SK-N-MC (cell line): ENCODE results near the gene EEFSEC.

Source experiments
- DNase-seq: peaks from one replicate; pipeline ENCODE4 v3.0.0-alpha.2; 2011; ENCODE audit warnings: low read depth, low spot score
- H3K27ac ChIP-seq: fragments of 200-600 bp; sonication (generic); 2 replicates; pipeline ENCODE4 v1.5.1; 2016; ENCODE audit warnings: mixed run types
- H3K36me3 ChIP-seq: fragments of 200-600 bp; sonication (generic); 2 replicates; pipeline ENCODE4 v1.6.1; 2017; ENCODE audit warnings: antibody characterized with exemption, low read length, mixed read lengths; ENCODE audit not compliant: insufficient read depth
- H3K4me3 ChIP-seq: fragments of 200-600 bp; sonication (generic); 2 replicates; pipeline ENCODE4 v1.5.1; 2016
- H3K9ac ChIP-seq: fragments of 200-600 bp; sonication (generic); 2 replicates; pipeline ENCODE4 v1.8.0; 2017; ENCODE audit warnings: mixed run types, mixed read lengths; ENCODE audit not compliant: insufficient read length
- H3K9me3 ChIP-seq: fragments of 200-600 bp; sonication (generic); 2 replicates; pipeline ENCODE4 v1.6.1; 2017; ENCODE audit warnings: low read depth, mild to moderate bottlenecking, antibody characterized with exemption, low read length, moderate library complexity, mixed read lengths
- EZH2 ChIP-seq: fragments of 200-600 bp; sonication (generic); IDR thresholded peaks from one replicate; pipeline ENCODE4 v1.6.1; 2017; ENCODE audit warnings: antibody characterized with exemption
- FOXP2 ChIP-seq: optimal IDR thresholded peaks from 2 replicates; pipeline ENCODE3; 2011; ENCODE audit warnings: mild to moderate bottlenecking, moderate library complexity; ENCODE audit not compliant: insufficient read depth; ENCODE audit errors: extremely low read length, control extremely low read depth
- POLR2AphosphoS5 ChIP-seq: IDR thresholded peaks from 2 replicates; pipeline ENCODE4 v1.6.1; 2012; ENCODE audit warnings: mild to moderate bottlenecking, low read depth, low read length, borderline replicate concordance

The EEFSEC gene

DNA sequence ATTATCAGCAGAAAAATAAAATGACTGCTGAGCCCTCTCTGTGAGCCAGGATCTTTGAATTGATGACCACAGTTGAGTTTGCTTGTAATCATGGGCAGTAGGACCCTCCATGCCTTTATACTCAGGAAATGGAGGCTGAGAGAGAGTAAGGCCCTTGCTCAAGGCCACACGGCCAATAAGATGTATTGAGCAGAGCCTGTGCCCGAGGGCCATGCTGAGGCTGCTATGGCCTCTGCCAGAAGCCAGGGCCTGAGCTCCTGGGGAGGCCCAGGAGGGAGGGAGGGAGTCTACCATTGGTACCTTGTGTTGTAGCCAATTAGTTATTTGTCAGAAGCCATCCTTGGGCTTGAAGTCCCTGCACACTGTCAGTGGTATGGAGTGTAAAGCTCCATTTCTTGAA, 162.0 kb downstream of the EEFSEC start:
- Histone ChIP-seq H3K4me3 (no peak overlapping the region), H3K9me3 (no peaks in the 10 kb centered on the region), H3K36me3 (no peaks in the 10 kb centered on the region), H3K9ac (no peak overlapping the region), H3K27ac (no peak overlapping the region)
- no peak for DNase-seq
- no peak for TF ChIP-seq FOXP2
- TF ChIP-seq EZH2, result no peak
- TF ChIP-seq POLR2AphosphoS5, result no peak

DNA sequence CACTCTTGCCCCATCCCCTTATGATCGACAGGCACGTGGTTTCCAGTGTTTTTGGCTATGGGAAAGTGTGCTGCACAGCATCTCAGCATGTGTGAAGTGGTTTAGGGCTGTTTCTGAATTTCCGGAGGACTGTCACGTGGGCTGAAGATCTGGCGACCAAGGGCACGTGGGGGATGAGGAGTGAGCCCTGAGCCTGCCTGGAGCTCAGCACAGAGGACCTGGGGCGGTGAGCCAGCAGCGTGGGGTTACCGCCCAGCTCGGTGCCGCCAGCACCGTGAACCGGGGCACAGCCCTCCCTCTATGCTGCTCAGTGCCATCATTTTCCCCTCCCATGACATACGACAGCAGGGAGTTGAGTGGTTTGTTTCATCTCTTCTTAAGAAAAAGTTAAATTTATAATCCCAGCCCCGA, 163.2 kb downstream of the EEFSEC start:
- Histone ChIP-seq H3K9me3 (no peaks in the 10 kb centered on the region), H3K9ac (peak overlapping the region; percentile 40)
- peak; percentile 12 for DNase-seq

GRCh38 chr3:128317101-128317697, 163.9 kb downstream of the EEFSEC start:
- Histone ChIP-seq H3K27ac (peak overlapping the region; percentile 77), H3K4me3 (0 out of 2 replicates have a peak overlapping the region, but pooled peaks have one; percentile 11), H3K9me3 (no peaks in the 10 kb centered on the region), H3K36me3 (no peaks in the 10 kb centered on the region), H3K9ac (peak overlapping the region; percentile 40)
- TF ChIP-seq POLR2AphosphoS5, result no peak
- TF ChIP-seq FOXP2, result no peak
- TF ChIP-seq EZH2, result no peak
- no peak for DNase-seq

More for the DNA sequence above, 163.2 kb downstream of the EEFSEC start:
- Histone ChIP-seq H3K27ac (peak overlapping the region; percentile 77), H3K36me3 (no peaks in the 10 kb centered on the region), H3K4me3 (peak overlapping the region; percentile 11)
- TF ChIP-seq EZH2 (no peak), POLR2AphosphoS5 (0 out of 2 replicates have a peak, but pooled peaks have one; percentile 14)

DNA sequence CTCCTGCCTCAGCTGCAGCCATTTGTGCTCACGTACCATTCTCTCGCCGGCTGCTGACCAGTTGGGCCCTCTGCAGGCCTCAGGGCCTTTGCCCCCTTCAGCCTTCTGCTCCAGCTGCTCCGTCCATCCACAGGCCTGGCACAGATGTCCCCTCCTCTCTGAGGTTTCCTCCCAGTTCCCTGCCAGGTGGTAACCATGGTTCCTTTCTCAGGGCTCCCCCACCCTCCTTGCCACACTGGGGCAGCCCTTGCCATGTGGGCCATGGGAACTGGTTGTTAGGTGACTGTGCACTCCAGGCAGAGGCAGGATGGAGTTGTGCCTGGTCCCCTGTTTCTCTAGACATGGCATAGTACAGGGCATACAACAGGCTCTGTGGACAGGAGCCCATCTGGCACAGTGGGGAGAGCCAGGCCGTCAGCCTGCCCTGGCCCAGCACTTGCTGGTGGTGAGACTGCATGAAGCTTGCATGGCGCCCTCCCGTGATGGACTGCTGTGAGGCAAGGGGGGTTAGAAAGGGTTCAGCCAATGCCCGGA, 164.5 kb downstream of the EEFSEC start:
- Histone ChIP-seq H3K36me3 (no peaks in the 10 kb centered on the region), H3K27ac (no peak overlapping the region), H3K4me3 (no peak overlapping the region), H3K9me3 (no peaks in the 10 kb centered on the region), H3K9ac (no peak overlapping the region)
- no peak for DNase-seq
- TF ChIP-seq FOXP2 (no peak), POLR2AphosphoS5 (no peak), EZH2 (no peak)

DNA sequence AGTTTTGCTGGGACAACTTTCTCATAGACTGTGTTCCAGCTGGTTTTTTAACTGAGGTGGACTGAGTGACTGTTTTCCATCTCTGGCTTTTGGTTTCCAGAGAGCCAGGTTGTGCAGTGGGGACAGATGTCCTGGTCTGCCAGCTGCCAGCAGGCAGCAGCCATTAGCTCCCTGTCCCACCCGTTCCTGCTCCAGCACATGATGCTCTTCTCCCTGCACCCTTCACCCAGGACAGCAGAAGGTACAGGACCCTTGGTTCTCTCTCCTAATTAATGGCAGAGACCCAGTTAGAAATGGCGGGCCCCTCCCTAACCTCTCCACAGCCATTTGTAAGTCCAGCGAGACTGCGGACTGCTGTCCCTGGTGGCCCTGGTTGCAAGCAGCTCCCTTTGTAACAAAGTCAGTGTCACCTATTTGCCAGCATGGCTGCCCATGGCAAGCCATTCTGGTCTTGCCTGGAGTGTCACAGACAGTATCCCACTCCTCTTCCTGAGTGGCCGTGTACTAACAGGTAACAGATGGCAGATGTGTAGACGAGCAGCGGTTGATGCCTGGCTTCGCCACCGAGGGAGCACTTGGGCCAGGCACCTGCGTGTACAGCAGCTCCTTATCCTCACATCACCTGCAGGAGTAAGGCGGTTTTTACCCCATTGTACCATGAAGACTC, 165.1 kb downstream of the EEFSEC start:
- no peak for DNase-seq
- Histone ChIP-seq H3K9ac (no peak overlapping the region), H3K27ac (no peak overlapping the region), H3K4me3 (no peak overlapping the region), H3K9me3 (no peaks in the 10 kb centered on the region), H3K36me3 (no peaks in the 10 kb centered on the region)
- TF ChIP-seq FOXP2 (no peak), POLR2AphosphoS5 (no peak), EZH2 (no peak)

- no peak for DNase-seq
- H3K9me3 ChIP-seq, result no peaks in the 10 kb centered on the region
- no peak overlapping the region for H3K27ac ChIP-seq
- TF ChIP-seq FOXP2 (no peak), POLR2AphosphoS5 (no peak)
- H3K4me3 ChIP-seq, result no peak overlapping the region
- H3K36me3 ChIP-seq, result no peaks in the 10 kb centered on the region
- H3K9ac ChIP-seq, result no peak overlapping the region
Observed at GRCh38 chr3:128319107-128319506, 165.8 kb downstream of the EEFSEC start.

GRCh38 chr3:128319741-128320141, 166.5 kb downstream of the EEFSEC start:
- no peak overlapping the region for H3K9ac ChIP-seq
- H3K36me3 ChIP-seq, result no peaks in the 10 kb centered on the region
- H3K27ac ChIP-seq, result no peak overlapping the region
- TF ChIP-seq FOXP2, result no peak
- no peak for TF ChIP-seq EZH2
- no peak for TF ChIP-seq POLR2AphosphoS5
- H3K9me3 ChIP-seq, result no peaks in the 10 kb centered on the region
- no peak overlapping the region for H3K4me3 ChIP-seq
- no peak for DNase-seq

DNA sequence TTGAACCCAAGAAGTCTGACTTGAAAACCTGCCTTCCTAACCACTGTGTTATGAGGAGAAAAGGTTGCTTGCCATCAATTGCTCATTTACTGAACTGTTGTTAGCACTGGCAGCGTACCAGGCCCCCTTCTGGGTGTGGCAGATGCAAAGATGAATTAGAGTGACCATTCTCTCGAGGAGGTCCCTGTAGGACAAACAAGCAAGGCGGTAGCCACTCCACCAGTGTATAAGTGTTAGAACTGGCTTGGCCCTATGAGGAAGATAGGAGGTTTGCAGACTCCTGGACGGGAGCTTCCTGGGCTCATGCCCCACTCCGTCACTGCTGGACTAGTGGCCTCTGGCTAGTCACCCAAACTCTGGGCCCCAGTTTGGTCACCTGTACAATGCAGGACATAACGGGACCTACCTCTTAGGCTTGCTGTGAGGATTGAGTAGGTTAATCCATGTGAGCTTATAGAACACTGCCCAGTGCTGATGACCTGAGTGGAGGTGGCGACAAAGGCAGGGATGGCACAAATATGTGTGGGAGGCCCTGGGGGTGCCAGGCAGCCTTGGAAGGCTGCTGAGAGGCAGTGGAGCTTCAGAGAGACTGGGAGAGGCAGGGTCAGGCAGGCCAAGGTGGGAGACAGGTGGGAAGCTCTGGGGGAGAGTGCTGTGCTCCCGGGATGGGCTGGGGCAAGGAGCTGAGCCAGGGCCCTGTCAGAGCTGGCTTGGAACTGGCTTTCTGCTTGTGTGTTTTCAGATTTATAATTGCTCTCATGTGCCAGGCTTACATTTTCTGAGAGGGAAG, 167.5 kb downstream of the EEFSEC start:
- DNase-seq, result no peak
- no peaks in the 10 kb centered on the region for H3K9me3 ChIP-seq
- H3K36me3 ChIP-seq, result no peaks in the 10 kb centered on the region
- TF ChIP-seq EZH2 (no peak), FOXP2 (no peak), POLR2AphosphoS5 (no peak)
- no peak overlapping the region for H3K27ac ChIP-seq
- H3K9ac ChIP-seq, result no peak overlapping the region
- H3K4me3 ChIP-seq, result no peak overlapping the region

GRCh38 chr3:128321418-128321817, 168.1 kb downstream of the EEFSEC start:
- Histone ChIP-seq H3K4me3 (no peak overlapping the region), H3K9ac (no peak overlapping the region), H3K9me3 (no peaks in the 10 kb centered on the region), H3K36me3 (no peaks in the 10 kb centered on the region), H3K27ac (no peak overlapping the region)
- no peak for DNase-seq
- TF ChIP-seq EZH2, result no peak
- no peak for TF ChIP-seq POLR2AphosphoS5
- no peak for TF ChIP-seq FOXP2
